ENCODE measurements around the gene JOSD2.

DNA sequence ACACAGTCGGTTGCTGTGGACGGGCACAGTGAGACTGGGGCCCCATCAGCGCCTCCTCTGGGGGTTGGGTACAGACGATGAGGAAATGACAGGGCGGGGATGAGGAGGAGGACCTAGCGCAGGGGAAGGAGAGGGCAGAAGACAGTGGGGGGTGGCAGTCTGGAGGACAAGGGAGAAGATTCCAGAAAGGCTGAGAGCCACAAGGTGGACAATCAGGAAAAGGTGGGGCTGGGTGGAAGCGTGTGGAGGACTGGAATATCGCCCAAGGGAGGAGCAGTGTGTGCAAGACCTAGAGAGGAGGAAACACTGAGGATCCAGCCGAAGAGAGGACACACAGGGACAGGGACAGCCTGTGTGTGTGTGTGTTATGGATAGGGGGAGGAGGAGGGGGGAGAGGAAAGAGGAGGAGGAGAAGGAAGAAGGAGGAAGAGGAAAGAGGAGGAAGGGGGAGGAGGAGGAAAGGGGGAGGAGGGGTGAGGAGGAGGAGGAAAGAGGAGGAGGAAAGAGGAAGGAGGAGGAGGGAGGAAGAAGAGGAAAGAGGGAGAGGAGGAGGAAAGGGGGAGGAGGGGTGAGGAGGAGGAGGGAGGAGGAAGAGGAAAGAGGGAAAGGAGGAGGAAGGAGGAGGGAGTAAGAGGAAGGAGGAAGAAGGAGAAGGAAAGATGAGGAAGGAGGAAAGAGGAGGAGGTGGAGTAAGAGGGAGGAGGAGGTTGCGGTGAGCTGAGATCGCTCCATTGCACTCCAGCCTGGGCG, 18.5 kb downstream of the JOSD2 start:
- TF ChIP-seq, protein P1, sequence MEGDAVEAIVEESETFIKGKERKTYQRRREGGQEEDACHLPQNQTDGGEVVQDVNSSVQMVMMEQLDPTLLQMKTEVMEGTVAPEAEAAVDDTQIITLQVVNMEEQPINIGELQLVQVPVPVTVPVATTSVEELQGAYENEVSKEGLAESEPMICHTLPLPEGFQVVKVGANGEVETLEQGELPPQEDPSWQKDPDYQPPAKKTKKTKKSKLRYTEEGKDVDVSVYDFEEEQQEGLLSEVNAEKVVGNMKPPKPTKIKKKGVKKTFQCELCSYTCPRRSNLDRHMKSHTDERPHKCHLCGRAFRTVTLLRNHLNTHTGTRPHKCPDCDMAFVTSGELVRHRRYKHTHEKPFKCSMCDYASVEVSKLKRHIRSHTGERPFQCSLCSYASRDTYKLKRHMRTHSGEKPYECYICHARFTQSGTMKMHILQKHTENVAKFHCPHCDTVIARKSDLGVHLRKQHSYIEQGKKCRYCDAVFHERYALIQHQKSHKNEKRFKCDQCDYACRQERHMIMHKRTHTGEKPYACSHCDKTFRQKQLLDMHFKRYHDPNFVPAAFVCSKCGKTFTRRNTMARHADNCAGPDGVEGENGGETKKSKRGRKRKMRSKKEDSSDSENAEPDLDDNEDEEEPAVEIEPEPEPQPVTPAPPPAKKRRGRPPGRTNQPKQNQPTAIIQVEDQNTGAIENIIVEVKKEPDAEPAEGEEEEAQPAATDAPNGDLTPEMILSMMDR (IDR thresholded peaks at IDR 0.05) = no peak
- no peak for TF ChIP-seq POLR2A (IDR thresholded peaks at IDR 0.05)
